Left renal cortex interstitium (tissue), 4 donors: ENCODE data around the gene ZMIZ1. TPM values are rescaled to one million over a fixed set of nuclear protein-coding genes. Genes with fewer than 3 reads are reported as not detected.
A peak's percentile ranks its signal among the peaks of the same experiment; 100 is the strongest.

Experiments
- DNase-seq, 4 donors: peaks; one replicate each; pipeline ENCODE4 v3.0.0-alpha.2; 2013; ENCODE audit warnings: low read depth in 4 of 4, low spot score in 2 of 4, missing footprints in 1 of 4
- polyA plus RNA-seq, 4 donors: library from polyadenylated mRNA; unstranded; fragments of 120-200 nt; gene quantifications; one replicate each; pipeline ENCODE4 v1.2.1, GENCODE V29; 2013; ENCODE audit not compliant: insufficient read length in 4 of 4

ZMIZ1 gene
- polyA plus RNA-seq, 4 donors, result 60.8 to 84.7 (median 74.1) TPM

DNA sequence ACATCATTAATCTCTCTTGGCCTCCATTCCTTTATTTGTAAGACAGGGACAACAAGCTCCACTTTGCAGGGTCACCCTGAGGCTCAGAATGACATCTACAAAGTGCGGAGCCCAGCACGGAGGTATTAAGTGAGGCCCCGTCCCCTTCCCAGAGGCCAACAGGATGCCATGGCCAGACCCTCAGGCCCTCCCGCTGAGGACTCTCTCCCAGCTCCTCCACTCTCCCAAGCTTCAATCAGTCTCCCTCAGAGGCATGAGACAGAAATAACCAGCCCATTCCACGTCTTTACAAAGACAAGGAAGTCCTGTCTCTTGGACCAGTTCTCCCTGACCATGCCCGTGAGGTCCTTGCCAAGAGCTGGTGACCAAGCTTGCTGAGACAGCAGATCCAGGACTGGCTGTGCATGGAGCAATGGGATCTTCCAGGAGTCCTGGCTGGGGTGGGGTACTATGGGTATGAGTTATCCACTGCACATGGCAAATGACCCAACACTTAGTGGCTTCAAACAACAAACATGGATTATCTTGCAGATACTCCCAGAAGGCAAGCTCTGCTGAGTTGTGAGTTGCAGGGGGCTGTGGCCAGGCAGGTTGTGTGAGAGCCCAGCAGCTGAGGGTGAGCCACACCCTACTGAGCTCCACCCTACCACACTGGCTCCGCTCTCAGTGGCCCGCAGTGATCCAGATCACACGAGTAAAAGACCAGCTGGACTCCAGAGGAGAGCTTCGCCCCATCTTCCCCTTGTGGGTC lies 274.2 kb downstream of the ZMIZ1 start:
- DNase-seq, result no peak

DNA sequence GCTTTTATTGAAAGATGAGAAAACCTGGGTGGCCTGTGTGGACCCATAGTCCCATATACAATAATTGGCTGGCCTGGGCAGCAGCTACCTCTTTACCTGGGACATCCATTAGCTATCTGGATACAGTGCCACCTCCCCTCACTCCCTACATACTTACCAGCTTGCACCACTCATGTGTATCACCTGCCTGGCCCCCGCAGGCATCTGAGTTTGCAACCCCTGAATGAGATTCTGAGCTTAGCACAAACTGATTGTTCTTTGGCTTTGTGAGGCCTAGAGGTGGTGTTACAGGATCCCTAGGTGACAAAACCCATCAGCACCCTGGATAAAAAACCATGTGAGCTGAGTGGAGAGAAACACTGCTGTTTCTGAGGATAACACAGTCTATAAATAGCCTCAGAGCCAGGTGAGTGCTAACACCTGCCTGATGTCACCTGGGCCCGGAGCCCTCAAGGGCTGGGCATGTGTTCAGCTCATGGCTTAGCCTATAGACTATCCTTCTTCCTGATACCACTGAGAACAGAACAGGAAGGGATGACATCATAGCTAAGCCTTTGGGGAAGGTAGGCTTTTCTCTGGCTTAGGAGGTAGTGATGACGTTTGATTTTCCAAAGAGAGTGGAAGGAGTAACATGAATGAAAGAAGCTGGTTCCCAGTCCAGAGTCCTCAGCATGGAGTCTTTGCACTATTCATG lies 275.9 kb downstream of the ZMIZ1 start:
- DNase-seq, result no peak

DNA sequence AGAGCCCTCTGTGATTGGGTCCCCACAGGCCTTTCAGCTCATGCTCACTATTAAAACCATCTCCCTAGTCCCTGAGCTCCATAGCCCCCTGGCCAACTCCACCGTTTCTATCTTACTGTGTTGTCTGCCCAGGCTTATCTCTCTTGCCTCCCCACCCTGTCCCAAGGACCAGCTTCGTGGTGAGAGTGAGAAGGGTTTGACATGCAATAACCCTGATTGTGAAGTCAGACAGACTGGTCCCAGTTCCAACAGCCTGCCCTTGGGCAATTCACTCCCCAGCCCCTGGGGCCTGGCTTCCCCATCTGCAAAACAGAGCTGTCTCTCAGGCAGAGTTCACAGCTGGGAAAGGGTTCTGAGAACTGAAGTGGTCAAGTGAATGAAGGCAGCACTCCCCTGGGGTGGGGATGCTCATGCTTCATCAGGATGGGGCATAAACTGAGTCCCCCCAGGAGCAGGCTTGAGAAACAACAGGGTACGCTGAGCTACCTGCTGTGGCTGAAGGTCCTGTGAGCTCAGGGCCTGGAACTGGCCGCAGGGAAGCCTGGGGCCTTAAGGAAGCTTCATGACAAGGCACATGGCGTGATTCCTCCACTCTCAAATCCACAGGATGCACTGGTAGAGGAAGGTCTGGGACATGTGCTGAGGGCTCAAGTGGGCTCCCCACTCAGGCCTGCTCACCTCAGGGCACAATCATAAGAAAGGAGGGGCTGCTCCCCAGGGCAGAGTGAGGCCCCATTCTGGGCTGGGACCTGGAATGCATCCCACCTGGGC lies 276.7 kb downstream of the ZMIZ1 start:
- no peak for DNase-seq

DNA sequence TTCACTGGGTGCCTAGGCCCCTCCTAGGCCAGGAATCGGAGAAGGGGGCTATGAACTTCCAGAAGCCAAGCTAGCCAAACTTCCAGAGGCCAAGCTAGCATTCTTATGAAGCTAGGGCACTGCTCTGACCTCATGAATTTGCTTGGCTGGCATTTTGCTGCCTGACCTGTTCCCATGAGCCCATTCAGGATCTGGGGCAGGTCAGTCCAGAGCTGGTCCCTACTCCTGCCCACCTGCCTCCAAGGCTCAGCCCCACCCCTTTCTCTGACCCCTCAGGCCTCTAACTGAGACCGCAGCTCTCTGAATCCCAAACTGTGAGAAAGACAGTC lies 277.2 kb downstream of the ZMIZ1 start:
- no peak for DNase-seq

DNA sequence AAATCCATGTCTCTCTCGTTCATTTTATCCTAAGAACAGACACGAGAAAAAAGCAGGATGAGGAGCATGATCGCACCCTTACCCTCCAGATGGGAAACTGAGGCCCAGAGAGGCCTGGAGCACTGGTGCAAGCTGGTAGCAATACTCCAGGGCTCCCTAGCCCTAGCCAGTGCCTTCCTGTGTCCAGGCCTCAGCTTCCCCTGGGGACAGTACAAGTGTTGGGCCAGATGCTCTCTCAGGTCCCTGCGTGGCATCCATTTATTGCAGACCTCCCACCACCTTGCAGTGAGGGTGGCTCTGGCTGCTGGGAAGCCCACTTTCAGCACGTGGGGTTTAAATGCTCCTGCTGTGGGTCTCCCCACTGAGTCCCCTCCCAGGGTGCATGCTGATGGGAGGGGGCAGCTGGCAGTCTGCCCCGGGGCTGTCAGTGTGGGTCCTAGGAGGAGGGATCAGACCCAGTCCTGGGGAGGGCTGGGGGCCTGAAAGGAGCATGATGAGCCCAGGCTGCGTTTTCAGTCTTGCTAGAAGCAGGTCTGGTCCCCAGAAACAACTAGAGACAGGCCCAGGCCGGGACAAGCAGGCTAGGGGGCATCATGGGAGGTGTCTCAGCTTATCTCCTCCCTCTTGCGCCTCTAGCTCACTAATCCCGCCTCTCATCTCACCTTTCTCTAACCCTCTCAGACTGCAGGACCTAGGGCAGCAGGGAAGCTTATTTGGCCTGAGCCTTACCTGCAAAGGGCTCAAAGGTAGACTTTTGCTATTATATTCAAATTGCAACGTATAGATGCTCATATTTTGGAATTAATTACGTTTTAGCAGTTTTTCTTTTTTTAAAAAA lies 277.8 kb downstream of the ZMIZ1 start:
- DNase-seq, result no peak

DNA sequence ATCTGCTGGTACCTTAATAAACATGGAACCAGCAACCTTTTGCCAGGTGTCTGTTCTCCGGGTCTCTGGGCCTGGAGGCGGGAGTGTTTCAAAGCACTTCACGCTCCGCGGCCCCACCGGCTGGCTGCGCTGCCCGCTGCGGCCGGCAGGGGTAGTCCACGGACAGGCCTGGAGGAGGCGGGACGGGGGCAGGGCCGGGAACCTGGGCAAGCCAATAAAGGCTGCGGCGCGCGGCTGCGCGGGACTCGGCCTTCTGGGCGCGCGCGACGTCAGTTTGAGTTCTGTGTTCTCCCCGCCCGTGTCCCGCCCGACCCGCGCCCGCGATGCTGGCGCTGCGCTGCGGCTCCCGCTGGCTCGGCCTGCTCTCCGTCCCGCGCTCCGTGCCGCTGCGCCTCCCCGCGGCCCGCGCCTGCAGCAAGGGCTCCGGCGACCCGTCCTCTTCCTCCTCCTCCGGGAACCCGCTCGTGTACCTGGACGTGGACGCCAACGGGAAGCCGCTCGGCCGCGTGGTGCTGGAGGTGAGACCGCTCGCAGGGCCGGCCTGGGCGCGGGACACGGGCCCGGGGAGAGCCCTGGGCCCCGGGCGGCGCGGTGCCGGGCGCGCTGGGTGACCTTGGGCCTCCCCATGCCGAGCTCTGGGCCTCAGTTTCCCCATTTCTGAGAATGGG lies 278.6 kb downstream of the ZMIZ1 start, which contains the start of gene PPIF:
Gene PPIF (plus strand): TSS at position 244 of the 668 bp plus-strand sequence. CDS start 80 bp downstream, at position 324.
- peak; percentile 71 to 82 (median 81) for DNase-seq

DNA sequence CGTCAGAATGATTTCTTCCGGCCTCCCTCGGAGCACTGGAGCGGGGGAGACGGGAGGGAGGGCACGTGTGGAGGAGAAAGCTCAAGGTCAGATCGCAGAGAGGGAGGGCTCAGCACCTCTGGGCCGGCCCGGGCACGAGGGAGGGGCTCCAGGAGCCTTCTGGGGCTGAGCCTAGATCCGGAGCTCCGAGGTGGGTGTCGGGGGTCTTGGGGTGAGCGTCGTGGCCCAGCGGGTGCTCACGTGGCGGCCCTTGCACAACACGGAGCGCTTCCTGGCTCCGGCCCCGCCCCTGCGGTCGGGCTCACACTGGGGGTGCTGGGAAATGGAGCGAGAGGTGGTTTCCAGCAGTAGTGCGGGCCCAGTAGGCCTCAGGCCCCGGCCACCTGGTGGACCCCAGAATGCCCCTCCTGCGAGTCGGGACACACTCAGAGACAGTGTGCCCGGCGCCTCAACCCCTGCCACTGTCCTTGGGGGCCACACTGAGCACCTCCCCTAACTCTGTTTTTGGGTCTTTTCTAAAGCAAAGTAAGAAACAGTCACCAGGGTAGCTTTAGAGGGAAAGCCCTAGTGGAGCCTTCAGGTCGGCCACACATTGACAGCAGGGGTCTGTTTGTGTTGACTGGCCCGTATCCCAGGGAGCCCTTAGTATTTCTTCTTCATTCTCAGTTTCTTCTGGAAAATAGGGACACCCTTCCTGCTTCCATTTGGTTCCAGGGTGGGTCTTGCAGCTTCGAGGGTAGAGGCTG lies 279.3 kb downstream of the ZMIZ1 start:
- DNase-seq, result no peak

DNA sequence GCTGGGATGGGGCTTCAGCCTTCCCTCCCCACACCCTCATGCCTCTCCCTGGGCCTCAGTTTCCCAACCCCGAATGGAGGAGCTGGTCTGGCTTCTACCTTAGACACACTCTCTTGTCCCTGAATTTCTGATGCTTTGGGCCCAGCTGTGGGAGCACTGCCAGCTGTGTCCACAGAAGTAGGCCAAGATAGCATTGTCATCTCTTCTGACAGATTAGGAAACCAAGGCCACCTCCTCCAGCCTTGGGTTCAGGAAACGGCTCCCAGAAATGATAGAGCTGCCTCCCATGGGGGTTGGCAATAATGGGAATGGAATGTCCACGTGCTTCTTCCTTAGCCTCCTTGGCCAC lies 279.8 kb downstream of the ZMIZ1 start:
- DNase-seq, result no peak

DNA sequence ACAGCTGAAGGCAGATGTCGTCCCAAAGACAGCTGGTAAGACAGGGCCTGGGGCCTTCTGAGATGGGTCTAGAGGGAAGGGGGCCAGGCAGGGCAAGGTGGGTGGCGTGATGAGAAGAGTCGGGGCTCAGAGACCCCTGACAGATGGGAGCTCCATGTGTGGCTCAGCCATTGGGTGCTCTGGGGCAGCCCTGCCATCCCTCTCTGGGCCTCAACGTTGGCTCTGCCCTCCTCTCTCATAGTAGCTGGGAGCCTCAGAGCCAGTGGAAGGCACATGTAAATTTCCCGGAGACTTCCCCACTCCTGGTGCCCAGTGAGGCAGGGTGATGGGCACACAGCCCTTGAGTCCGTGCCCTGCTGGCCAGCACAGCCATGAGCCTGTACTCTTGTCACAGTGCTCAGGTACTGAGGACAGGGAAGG lies 280.3 kb downstream of the ZMIZ1 start:
- no peak for DNase-seq

DNA sequence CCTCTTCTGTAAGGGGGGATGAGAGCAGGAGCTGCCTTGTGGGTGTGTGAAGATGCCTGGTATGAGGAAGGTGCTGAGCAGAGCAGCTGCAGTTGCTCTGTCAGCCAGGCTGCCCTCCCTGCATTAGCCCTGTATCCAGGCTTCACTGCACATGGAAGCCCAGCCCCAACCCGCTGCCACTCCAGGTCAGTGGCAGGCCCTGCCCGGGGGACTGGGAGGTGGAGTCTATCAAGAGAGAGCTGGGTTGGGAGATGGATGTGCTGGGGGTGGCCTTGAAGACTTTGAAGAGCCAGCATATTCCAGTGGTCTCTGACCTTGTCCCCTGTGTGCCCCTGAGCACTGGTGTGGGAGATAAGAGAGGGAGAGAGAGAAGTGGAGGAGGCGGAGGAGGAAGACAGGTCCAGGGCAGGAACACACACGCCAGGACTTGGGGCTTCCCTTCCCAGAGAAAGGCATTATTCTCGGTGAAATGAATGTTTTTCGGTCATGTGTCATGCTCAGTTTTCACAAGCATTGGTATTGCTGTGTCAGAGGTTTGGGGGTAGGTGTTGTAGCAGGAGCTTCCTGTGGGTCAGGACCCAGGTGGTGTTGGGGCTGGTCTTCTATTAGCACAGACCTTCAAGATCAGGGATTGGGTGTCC lies 281.1 kb downstream of the ZMIZ1 start:
- no peak for DNase-seq

DNA sequence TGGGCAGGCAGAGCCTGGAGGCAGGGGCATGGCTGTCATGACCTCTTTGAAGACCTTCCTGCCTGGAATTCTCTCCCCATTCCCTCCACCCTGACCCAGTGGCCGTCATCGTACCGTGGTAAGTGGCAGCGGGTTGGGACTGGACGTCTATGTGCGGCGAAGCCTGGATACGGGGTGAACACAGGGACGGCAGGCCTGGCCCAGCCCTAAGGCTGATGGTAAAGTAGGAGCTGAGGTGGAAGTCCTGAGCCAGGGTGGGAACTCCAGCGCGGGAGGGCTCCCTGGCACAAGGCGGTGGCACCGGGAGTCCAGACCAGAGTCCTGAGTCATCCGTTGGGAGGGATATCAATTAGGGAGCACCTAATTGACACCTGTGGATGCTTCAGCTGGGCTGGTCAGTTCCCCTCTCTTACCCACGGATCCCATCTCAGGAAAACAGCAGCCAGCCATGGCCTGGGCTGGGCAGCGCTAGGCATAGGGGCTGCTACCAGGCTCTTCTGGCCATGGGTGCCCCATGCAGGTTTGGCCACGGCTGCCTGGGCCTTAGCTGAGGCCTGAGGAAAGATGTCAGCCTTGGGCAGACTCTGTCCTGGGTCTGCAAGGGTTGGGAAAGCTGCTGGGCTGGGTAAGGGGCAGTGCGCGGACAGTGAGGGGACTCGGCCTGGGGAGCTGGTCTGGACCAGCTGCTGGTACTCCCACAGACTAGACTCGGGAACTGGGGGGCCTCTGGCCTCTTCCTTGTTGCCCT lies 281.8 kb downstream of the ZMIZ1 start:
- DNase-seq, result no peak

DNA sequence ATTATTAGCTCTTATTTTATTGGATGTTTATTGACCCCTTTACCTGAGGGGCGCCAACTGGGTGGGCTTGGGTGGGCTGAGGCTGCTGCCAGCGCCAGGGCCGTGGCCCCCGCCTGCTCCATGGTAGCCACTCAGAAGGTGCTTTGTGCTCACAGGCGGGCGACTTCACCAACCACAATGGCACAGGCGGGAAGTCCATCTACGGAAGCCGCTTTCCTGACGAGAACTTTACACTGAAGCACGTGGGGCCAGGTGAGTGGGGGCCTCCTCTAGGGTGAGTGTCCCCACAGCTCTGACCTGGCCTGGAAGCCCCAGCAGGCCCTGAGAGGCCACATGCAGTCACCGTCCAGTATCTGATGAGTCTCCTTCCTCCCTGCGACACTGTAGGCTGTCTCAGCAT lies 282.6 kb downstream of the ZMIZ1 start:
- DNase-seq, result no peak

DNA sequence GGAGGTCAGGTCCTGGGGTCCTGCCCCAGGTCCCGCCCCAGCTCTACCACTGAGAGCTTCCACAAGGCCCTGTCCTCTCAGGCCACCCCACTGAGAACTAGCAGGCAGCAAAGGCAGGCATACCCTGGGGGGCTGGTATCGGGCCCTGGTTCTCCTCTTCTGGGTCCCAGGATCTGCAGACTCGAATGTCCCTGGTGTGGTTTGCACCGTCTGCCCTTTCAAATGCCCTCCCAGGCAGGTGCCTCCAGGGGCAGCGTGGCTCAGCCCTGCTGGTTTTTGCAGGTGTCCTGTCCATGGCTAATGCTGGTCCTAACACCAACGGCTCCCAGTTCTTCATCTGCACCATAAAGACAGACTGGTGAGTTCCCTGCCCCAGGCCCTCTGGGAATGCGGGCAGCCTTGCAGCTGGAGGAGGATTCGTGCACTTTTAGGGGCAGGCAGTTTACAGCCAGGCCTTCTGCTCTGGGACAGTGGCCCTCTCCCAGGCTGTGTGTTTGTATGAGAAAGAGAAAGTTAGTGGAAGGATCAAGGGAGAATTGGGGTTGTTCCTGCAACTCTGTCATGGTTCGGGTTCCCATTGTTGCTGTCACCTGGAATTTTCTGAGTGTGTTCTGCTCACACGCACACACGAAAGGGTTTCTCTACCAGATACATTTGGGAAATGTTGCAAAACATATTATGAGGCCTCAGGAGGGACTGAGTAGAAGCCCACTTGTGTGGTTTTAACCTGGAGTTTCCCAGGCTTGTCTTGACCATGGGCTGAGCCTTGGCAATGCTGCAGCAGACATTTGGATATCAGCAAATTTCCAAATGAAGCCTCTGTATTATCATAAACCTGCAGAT lies 283.5 kb downstream of the ZMIZ1 start:
- DNase-seq, result no peak

DNA sequence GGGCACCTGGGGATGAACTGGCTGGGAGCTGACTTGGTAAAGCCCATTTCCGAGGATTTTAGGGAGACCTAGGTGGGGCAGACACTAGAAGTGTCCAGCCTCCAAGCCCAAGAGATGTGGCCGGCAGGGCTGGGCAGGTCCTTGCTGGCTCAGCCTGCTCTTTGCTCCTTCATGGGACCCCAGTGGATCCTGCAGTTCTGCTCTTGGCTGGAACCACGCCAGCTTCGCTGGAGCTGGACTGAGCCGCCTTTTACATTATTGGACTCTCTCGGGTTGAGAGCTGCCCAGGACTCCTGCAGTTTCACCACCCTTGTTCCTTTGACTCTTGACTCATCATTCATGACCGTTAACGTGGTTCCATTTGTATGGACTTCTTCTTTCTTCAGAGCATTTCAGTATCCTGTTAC lies 284.2 kb downstream of the ZMIZ1 start:
- DNase-seq, result no peak

DNA sequence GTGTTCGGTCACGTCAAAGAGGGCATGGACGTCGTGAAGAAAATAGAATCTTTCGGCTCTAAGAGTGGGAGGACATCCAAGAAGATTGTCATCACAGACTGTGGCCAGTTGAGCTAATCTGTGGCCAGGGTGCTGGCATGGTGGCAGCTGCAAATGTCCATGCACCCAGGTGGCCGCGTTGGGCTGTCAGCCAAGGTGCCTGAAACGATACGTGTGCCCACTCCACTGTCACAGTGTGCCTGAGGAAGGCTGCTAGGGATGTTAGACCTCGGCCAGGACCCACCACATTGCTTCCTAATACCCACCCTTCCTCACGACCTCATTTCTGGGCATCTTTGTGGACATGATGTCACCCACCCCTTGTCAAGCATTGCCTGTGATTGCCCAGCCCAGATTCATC lies 285.0 kb downstream of the ZMIZ1 start:
- DNase-seq, result no peak

DNA sequence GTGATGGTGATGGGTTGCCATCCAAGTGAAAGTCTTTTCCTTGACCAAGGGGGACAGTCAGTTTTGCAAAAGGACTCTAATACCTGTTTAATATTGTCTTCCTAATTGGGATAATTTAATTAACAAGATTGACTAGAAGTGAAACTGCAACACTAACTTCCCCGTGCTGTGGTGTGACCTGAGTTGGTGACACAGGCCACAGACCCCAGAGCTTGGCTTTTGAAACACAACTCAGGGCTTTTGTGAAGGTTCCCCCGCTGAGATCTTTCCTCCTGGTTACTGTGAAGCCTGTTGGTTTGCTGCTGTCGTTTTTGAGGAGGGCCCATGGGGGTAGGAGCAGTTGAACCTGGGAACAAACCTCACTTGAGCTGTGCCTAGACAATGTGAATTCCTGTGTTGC lies 285.4 kb downstream of the ZMIZ1 start:
- no peak for DNase-seq

DNA sequence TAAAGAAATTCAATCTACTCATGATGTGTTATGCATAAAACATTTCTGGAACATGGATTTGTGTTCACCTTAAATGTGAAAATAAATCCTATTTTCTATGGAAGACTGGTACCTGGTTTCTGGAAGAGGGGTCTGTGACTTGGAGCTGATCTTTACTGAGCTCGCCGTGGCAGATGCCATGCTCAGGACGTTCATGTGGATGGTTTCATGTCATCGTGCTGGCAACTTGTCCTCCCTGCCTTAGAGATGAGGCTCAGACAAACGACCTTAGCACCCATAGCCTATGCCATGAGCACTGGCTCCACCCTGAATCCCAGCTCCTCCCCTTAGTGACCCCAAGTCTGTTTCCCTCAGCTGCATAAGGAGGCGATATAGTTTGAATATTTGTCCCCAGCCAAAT lies 285.8 kb downstream of the ZMIZ1 start:
- no peak for DNase-seq
